Measurements from ENCODE around the gene DNAJC18.

DNA sequence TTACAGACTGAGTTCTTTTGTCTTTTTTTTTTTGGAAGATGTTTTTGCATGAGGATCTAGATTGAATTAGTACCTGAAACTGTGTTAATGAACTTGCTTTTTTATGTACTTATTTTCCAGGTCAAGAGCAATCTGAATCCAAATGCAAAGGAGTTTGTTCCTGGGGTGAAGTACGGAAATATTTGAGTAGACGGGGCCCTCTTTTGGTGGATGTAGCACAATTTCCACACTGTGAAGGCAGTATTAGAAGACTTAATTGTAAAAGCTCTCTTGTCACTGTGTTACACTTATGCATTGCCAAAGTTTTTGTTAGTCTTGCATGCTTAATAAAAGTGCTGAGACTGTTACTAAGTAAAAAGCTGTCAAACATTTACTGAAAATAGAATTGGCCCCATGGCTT lies 70.7 kb downstream of the DNAJC18 start:
- TF ChIP-seq POLR2A (IDR thresholded peaks at IDR 0.05): no peak
- TF ChIP-seq, protein P1, sequence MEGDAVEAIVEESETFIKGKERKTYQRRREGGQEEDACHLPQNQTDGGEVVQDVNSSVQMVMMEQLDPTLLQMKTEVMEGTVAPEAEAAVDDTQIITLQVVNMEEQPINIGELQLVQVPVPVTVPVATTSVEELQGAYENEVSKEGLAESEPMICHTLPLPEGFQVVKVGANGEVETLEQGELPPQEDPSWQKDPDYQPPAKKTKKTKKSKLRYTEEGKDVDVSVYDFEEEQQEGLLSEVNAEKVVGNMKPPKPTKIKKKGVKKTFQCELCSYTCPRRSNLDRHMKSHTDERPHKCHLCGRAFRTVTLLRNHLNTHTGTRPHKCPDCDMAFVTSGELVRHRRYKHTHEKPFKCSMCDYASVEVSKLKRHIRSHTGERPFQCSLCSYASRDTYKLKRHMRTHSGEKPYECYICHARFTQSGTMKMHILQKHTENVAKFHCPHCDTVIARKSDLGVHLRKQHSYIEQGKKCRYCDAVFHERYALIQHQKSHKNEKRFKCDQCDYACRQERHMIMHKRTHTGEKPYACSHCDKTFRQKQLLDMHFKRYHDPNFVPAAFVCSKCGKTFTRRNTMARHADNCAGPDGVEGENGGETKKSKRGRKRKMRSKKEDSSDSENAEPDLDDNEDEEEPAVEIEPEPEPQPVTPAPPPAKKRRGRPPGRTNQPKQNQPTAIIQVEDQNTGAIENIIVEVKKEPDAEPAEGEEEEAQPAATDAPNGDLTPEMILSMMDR (IDR thresholded peaks at IDR 0.05): no peak
